ENCODE results near the gene MTMR4.

Gene MTMR4

DNA sequence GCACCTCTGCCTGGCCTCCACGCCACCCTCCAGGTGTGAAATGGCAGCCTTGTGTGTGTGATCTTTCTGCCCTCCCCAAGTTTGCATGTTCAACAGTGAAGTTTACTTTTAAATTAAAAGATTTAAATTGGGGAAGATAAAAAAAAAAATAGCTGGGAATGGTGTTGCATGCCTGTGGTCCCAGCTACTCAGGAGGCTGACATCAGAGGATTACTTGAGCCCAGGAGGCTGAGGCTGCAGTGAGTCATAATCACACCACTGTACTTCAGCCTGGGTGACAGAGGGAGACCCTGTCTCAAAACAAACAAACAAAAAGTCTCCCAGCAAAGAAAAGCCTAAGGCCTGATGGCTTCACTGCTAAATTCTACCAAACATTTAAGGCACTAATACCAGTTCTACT is 61.7 kb downstream of the MTMR4 start:
- TF ChIP-seq, protein P1, sequence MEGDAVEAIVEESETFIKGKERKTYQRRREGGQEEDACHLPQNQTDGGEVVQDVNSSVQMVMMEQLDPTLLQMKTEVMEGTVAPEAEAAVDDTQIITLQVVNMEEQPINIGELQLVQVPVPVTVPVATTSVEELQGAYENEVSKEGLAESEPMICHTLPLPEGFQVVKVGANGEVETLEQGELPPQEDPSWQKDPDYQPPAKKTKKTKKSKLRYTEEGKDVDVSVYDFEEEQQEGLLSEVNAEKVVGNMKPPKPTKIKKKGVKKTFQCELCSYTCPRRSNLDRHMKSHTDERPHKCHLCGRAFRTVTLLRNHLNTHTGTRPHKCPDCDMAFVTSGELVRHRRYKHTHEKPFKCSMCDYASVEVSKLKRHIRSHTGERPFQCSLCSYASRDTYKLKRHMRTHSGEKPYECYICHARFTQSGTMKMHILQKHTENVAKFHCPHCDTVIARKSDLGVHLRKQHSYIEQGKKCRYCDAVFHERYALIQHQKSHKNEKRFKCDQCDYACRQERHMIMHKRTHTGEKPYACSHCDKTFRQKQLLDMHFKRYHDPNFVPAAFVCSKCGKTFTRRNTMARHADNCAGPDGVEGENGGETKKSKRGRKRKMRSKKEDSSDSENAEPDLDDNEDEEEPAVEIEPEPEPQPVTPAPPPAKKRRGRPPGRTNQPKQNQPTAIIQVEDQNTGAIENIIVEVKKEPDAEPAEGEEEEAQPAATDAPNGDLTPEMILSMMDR (IDR thresholded peaks at IDR 0.05; ENCODE audit: low read length, missing control alignments), result no peak
- H3K4me3 ChIP-seq (replicated peaks; ENCODE audit: low read depth, low read length), result no peak overlapping the region
- DNase-seq (ENCODE audit: low read depth), result no peak

DNA sequence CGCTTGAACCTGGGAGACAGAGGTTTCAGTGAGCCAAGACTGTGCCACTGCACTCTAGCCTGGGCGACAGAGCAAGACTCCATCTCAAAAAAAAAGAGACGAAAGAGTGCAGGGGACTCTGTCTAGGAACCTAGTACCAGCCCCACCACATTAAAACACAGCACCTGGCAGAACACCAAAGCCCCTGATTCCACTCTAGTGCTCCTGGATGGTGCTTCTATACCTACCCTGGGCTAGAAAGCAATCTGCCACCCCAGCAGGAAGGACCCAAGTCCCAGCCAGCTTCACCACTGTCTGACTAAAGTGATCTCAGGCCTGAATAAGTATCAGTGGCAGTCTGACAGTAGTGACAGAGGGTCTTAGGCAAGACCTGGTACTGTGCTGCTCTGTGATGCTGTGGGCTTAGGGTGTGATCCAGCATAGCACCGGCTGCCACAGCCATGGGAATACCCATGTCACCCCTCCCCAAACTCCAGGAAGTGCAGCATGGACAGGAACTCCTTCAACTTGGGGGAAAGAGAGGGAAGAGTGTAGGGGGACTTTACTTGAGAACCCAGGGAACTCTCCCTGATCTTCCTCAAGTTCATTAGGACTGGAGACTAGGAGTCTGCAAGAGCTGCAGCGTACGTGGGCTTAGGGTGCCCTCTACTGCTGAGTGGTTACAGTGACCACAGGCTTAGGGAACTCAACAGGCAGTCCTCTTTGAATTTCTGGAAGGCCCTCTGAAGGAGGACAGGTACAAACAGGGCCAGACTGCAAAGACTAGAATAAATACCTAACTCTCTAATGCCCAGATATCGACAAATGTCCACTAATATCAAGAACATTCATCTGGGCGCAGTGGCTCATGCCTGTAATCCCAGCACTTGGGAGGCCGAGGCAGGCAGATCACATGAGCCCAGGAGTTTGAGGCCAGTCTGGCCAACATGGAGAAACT is 67.1 kb downstream of the MTMR4 start:
- DNase-seq (ENCODE audit: low read depth), result peak; percentile 91
- TF ChIP-seq, protein P1 (IDR thresholded peaks at IDR 0.05; ENCODE audit: low read length, missing control alignments), result peak; percentile 93
- H3K4me3 ChIP-seq (replicated peaks; ENCODE audit: low read depth, low read length), result no peak overlapping the region

DNA sequence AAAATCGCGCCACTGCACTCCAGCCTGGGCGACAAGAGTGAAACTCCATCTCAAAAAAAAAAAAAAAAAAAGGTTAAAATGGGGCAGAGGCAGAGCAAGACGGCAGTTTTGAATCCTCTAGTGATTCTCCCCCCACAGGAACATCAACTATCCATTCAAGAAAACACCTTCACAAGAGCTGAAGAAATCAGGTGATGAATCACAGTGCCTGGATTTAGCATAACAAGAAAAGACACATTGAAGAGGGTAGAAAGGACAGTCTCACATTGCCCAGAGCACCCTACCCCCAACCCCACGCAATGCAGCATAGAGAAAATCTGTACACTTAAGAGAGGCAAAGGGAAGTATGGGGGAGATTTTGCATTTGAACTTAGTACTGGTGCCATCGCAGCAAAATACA is 68.4 kb downstream of the MTMR4 start:
- no peak overlapping the region for H3K4me3 ChIP-seq (replicated peaks; ENCODE audit: low read depth, low read length)
- TF ChIP-seq, protein P1 (IDR thresholded peaks at IDR 0.05; ENCODE audit: low read length, missing control alignments), result no peak
- DNase-seq (ENCODE audit: low read depth), result no peak
